LNCaP clone FGC (cell line): Measurements from ENCODE around the gene FREM1.

Experiments used
- DNase-seq: peaks from one replicate; pipeline ENCODE4 v3.0.0-alpha.2; 2011; ENCODE audit warnings: low read depth
- H3K4me3 ChIP-seq: 2 replicates; pipeline ENCODE4 v1.5.1; 2011; ENCODE audit warnings: mild to moderate bottlenecking, low read depth, low read length, control low read depth
- CTCF ChIP-seq: IDR thresholded peaks from 2 replicates; pipeline ENCODE4 v1.5.1; 2012; ENCODE audit warnings: mild to moderate bottlenecking; ENCODE audit not compliant: control insufficient read depth, insufficient read depth; ENCODE audit errors: extremely low read depth

Gene FREM1

GRCh38 chr9:14909961-14910805 is at the start of gene FREM1:
Gene FREM1 (minus strand): TSS chr9:14910428. CDS start chr9:14868977, 41,451 bp downstream.
- no peak within 1 kb of the TSS for H3K4me3 ChIP-seq
- TF ChIP-seq CTCF = no peak
- no peak for DNase-seq

GRCh38 chr9:14958989-14959388 is 48.8 kb upstream of the FREM1 start:
- H3K4me3 ChIP-seq = no peak overlapping the region
- no peak for DNase-seq
- TF ChIP-seq CTCF = no peak

- DNase-seq = no peak
- no peak overlapping the region for H3K4me3 ChIP-seq
- no peak for TF ChIP-seq CTCF
Observed at GRCh38 chr9:14957109-14957508, 46.9 kb upstream of the FREM1 start.

GRCh38 chr9:14956208-14956607 is 46.0 kb upstream of the FREM1 start:
- no peak overlapping the region for H3K4me3 ChIP-seq
- TF ChIP-seq CTCF = no peak

GRCh38 chr9:14945351-14945750 is 35.1 kb upstream of the FREM1 start:
- peak; percentile 13 for DNase-seq
- no peak for TF ChIP-seq CTCF
- H3K4me3 ChIP-seq = no peak overlapping the region

More at GRCh38 chr9:14956208-14956607, 46.0 kb upstream of the FREM1 start:
- no peak for DNase-seq

GRCh38 chr9:14941501-14942405 is 31.5 kb upstream of the FREM1 start:
- DNase-seq = no peak
- no peak for TF ChIP-seq CTCF
- no peak overlapping the region for H3K4me3 ChIP-seq
